ENCODE measurements around the gene ELFN1. TPM values are rescaled to one million over a fixed set of nuclear protein-coding genes. Genes with fewer than 3 reads are reported as not detected.

Gene ELFN1
- total RNA-seq, 4 donors from 2014 or later = 0.42 to 3.7 (median 1.3) TPM

DNA sequence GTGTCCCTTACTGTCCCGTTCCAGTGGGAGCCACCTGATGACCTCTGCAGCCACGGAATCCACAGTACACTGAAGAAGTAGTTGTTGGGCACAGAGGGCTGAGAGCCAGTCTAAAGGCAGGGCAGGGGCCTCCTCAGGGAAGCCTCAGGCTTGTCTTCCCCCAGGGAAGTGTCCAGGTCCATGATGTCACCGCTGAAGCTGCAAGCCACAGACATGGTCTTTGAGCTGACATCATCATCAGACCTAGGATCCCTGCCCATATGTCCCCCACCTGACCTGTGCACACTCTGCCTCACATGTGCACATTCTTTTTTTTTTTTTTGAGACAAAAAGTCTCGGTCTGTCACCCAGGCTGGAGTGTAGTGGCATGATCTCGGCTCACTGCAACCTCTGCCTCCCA is 38.4 kb upstream of the ELFN1 start:
- no peaks in the 10 kb centered on the region for H3K36me3 ChIP-seq
- TF ChIP-seq POLR2A (IDR thresholded peaks at IDR 0.05) (no peak), POLR2AphosphoS5 (IDR thresholded peaks at IDR 0.05) (no peak), EP300 (IDR thresholded peaks at IDR 0.05) (no peak)
- TF ChIP-seq, protein P1, sequence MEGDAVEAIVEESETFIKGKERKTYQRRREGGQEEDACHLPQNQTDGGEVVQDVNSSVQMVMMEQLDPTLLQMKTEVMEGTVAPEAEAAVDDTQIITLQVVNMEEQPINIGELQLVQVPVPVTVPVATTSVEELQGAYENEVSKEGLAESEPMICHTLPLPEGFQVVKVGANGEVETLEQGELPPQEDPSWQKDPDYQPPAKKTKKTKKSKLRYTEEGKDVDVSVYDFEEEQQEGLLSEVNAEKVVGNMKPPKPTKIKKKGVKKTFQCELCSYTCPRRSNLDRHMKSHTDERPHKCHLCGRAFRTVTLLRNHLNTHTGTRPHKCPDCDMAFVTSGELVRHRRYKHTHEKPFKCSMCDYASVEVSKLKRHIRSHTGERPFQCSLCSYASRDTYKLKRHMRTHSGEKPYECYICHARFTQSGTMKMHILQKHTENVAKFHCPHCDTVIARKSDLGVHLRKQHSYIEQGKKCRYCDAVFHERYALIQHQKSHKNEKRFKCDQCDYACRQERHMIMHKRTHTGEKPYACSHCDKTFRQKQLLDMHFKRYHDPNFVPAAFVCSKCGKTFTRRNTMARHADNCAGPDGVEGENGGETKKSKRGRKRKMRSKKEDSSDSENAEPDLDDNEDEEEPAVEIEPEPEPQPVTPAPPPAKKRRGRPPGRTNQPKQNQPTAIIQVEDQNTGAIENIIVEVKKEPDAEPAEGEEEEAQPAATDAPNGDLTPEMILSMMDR (IDR thresholded peaks at IDR 0.05) = no peak
- ATAC-seq = no peak
- no peak overlapping the region for H3K4me3 ChIP-seq
- 67 to 89% methylated on average over 3 to 5 of the region's 5 CpGs for WGBS, 2 donors (ENCODE audit: low coverage in 1 of 2)
- peaks cover 0 to 51% (median 0%) of the 10 kb centered on the region in 3 donors for H3K9me3 ChIP-seq
- no peak overlapping the region for H3K27ac ChIP-seq
- H3K27me3 ChIP-seq = peaks cover 66% of the 10 kb centered on the region
- H3K4me1 ChIP-seq = no peaks in the 10 kb centered on the region

DNA sequence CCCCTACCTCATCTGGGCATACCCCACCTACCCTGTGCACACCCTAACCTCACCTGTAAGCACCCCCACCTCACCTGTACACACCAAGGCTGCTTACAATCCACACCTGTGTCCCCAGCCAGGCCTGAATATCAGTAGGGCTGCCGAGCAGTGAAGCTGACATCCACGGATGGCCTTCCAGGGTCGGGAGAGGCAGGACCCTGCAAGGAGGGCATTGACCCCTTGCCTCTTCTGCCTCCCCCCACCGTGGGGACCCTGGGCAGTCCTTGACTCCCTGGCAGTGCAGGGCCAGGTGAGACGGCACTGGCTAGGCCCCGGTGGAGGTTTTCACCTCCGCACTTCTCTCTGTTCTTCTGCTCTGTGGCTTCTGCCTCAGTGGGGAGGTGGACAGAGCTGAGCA is 37.6 kb upstream of the ELFN1 start:
- Histone ChIP-seq H3K4me1 (no peaks in the 10 kb centered on the region), H3K27me3 (peaks cover 64% of the 10 kb centered on the region)

DNA sequence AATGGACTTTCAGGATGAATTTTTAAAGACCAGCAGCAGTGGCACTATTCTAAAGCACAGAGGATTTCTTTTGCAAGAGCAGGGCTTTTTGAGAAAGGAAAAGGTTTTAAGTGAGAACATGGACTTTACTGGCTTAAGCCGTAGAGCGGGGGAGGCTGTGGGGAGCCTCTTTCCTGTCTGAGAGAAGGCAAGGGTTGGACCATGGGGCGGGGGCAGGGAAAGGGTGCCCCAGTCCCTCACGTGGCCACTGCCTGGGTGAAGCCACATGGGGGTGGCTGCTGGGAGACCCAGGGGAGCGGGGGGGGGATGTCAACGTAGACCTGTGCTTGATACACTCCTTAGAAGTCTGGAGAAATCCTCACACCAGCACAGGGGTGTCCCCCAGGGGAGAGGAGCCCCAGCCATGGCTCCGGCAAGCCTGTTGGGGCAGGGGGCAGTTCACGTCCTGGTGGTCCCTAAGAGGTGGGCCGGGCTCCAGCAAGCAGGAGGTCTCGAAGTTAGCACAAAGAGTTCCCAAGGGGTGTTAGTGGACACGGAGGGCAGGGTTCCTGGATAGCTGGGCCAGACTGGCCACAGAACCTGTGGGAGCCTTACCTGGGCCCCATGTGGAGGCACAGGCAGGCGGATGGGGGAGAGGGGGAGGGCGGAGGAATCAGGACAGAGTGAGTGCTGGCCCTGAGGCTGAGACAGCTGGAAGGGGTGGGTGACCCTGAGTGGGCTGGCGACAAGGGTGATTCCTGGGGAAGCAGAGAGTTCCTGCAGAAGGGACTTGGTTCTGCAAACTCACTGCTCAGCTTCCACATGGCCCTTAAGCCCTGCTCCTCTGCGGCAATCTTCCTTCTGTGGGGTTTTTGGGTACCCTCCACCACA is 36.9 kb upstream of the ELFN1 start:
- Histone ChIP-seq H3K27ac (no peak overlapping the region), H3K27me3 (peaks cover 68% of the 10 kb centered on the region), H3K36me3 (no peaks in the 10 kb centered on the region), H3K4me3 (no peak overlapping the region), H3K9me3 (peaks cover 0 to 66% (median 0%) of the 10 kb centered on the region in 3 donors), H3K4me1 (no peaks in the 10 kb centered on the region)
- 40 to 43% methylated on average over 2 to 4 of the region's 15 CpGs for WGBS, 2 donors (ENCODE audit: low coverage in 1 of 2)
- no peak for ATAC-seq
- TF ChIP-seq POLR2A (IDR thresholded peaks at IDR 0.05) (no peak), EP300 (IDR thresholded peaks at IDR 0.05) (no peak), POLR2AphosphoS5 (IDR thresholded peaks at IDR 0.05) (no peak)
- TF ChIP-seq, protein P1 (IDR thresholded peaks at IDR 0.05) = no peak

More for the DNA sequence above, 37.6 kb upstream of the ELFN1 start:
- no peaks in the 10 kb centered on the region for H3K36me3 ChIP-seq
- H3K4me3 ChIP-seq = no peak overlapping the region
- peaks cover 0 to 60% (median 0%) of the 10 kb centered on the region in 3 donors for H3K9me3 ChIP-seq
- no peak overlapping the region for H3K27ac ChIP-seq
- ATAC-seq = no peak
- TF ChIP-seq EP300 (IDR thresholded peaks at IDR 0.05) = no peak
- no peak for TF ChIP-seq POLR2AphosphoS5 (IDR thresholded peaks at IDR 0.05)
- TF ChIP-seq POLR2A (IDR thresholded peaks at IDR 0.05) = no peak
- TF ChIP-seq, protein P1 (IDR thresholded peaks at IDR 0.05) = no peak
- no CpG with 5 or more reads among the region's 7 CpGs for WGBS, 2 donors (ENCODE audit: low coverage in 1 of 2)

DNA sequence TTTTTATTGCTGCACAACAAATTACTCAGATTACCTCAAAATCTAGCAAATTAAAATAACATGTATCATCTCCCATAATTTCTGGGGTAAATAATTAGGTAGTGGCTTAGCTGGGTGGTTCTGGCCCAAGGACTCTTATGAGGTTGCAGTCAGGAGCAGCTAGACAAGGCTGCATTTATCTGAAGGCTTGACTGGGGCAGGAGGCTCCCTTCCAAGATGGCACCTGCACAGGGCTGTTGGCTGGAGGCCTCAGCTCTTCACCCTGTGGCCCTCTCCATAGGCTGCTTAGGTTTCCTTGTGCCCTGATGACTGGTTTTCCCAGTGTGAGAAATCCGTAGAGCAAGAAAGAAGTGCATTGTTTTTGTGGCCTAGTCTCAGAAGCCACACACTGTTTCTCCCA is 34.7 kb upstream of the ELFN1 start:
- no peaks in the 10 kb centered on the region for H3K36me3 ChIP-seq
- TF ChIP-seq POLR2A (IDR thresholded peaks at IDR 0.05) (no peak), POLR2AphosphoS5 (IDR thresholded peaks at IDR 0.05) (no peak), EP300 (IDR thresholded peaks at IDR 0.05) (no peak)
- TF ChIP-seq, protein P1 (IDR thresholded peaks at IDR 0.05) = no peak
- ATAC-seq = no peak
- no CpG with 5 or more reads among the region's 1 CpG for WGBS, 2 donors (ENCODE audit: low coverage in 1 of 2)
- H3K27ac ChIP-seq = no peak overlapping the region
- H3K4me1 ChIP-seq = no peaks in the 10 kb centered on the region
- H3K9me3 ChIP-seq = peaks cover 0 to 48% (median 0%) of the 10 kb centered on the region in 3 donors
- no peak overlapping the region for H3K4me3 ChIP-seq
- H3K27me3 ChIP-seq = peaks cover 73% of the 10 kb centered on the region

DNA sequence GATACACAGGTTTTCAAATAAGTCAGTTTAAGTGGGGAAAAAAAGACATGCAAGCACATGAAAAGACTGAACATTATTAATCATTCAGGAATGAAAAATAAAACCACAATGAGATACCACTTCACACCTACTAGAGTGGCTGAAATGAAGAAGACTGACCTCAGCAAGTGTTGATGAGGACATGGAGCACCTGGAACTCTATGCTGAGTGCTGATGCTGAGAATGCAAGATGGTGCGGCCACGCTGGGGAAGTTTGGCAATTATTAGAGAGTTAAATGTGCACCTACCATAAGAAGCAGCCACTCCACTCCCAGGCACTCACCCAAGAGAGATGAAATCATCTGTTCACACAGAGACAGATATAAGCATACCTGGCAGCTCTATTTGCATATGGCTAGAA is 32.9 kb upstream of the ELFN1 start:
- H3K36me3 ChIP-seq = no peaks in the 10 kb centered on the region
- 95 to 100% methylated on average over 2 of the region's 2 CpGs for WGBS, 2 donors (ENCODE audit: low coverage in 1 of 2)
- ATAC-seq = no peak
- peaks cover 76% of the 10 kb centered on the region for H3K27me3 ChIP-seq
- no peaks in the 10 kb centered on the region for H3K4me1 ChIP-seq
- no peak overlapping the region for H3K27ac ChIP-seq
- no peak overlapping the region for H3K4me3 ChIP-seq
- peaks cover 0 to 48% (median 0%) of the 10 kb centered on the region in 3 donors for H3K9me3 ChIP-seq
- TF ChIP-seq, protein P1 (IDR thresholded peaks at IDR 0.05) = no peak
- no peak for TF ChIP-seq POLR2AphosphoS5 (IDR thresholded peaks at IDR 0.05)
- TF ChIP-seq POLR2A (IDR thresholded peaks at IDR 0.05) = no peak
- TF ChIP-seq EP300 (IDR thresholded peaks at IDR 0.05) = no peak

All from gastroesophageal sphincter (tissue), 4 donors.